AG04450 (cell line): ENCODE results near the gene CPNE8. TPM values are rescaled to one million over a fixed set of nuclear protein-coding genes. Genes with fewer than 3 reads are reported as not detected.

Experiments used
- CTCF ChIA-PET: fragments of 300-600, 350-600 bp; formaldehyde crosslinking; extraction: SDS; loops from one replicate; lab custom pipeline; 2022; ENCODE audit warnings: antibody characterized with exemption, inconsistent platforms; lab: Charles Lee
- POLR2A ChIA-PET: fragments of 350-600 bp; formaldehyde crosslinking; extraction: SDS; loops from one replicate; lab custom pipeline; 2021; ENCODE audit warnings: antibody characterized with exemption, inconsistent platforms; lab: Yijun Ruan, JAX
- DNase-seq: peaks from one replicate; pipeline ENCODE4 v3.0.0-alpha.2; 2011; ENCODE audit warnings: low read depth, low spot score
- H3K27ac ChIP-seq: one replicate; pipeline ENCODE4 v1.5.1; 2012; ENCODE audit warnings: low read depth, low read length, control low read depth
- H3K27me3 ChIP-seq: one replicate; pipeline ENCODE4 v1.6.0; 2012; ENCODE audit warnings: low read length; ENCODE audit not compliant: control insufficient read depth, insufficient read depth
- H3K4me3 ChIP-seq: 2 replicates; pipeline ENCODE4 v1.5.1; 2011; ENCODE audit warnings: mild to moderate bottlenecking, low read depth, low read length, control low read depth
- H3K9me3 ChIP-seq: 2 replicates; pipeline ENCODE4 v1.5.1; 2012; ENCODE audit warnings: low read length; ENCODE audit not compliant: control insufficient read depth, insufficient read depth
- CTCF ChIP-seq: IDR thresholded peaks from 2 replicates; pipeline ENCODE4 v1.5.1; 2011; ENCODE audit warnings: low read depth, low read length, control low read depth, inconsistent platforms
- polyA plus RNA-seq: library from polyadenylated mRNA; depleted of rRNA; stranded (reverse); fragments of >200 nt; gene quantifications from 2 replicates; pipeline ENCODE4 v1.2.3, GENCODE V29; 2011

Gene CPNE8
- polyA plus RNA-seq, 1 experiment: 0.02 TPM

- DNase-seq: no peak
- Histone ChIP-seq H3K4me3 (no peak overlapping the region), H3K27me3 (no peaks in the 10 kb centered on the region), H3K27ac (no peak overlapping the region), H3K9me3 (no peaks in the 10 kb centered on the region)
- CTCF ChIA-PET: no interaction called here
- POLR2A ChIA-PET: no interaction called here
- TF ChIP-seq CTCF: no peak
Observed at GRCh38 chr12:38919191-38919590, 13.8 kb upstream of the CPNE8 start.

- no peak overlapping the region for H3K27ac ChIP-seq
- ChIA-PET CTCF (no interaction called here), POLR2A (no interaction called here)
- no peak for DNase-seq
- no peaks in the 10 kb centered on the region for H3K27me3 ChIP-seq
- peaks cover 6% of the 10 kb centered on the region; the same call in 1 of the 2 replicates for H3K9me3 ChIP-seq
- no peak overlapping the region for H3K4me3 ChIP-seq
- no peak for TF ChIP-seq CTCF
Observed at GRCh38 chr12:38915429-38916182, 10.2 kb upstream of the CPNE8 start.

GRCh38 chr12:38912116-38912515, 6.7 kb upstream of the CPNE8 start:
- POLR2A ChIA-PET: no interaction called here
- Histone ChIP-seq H3K4me3 (no peak overlapping the region), H3K27me3 (no peaks in the 10 kb centered on the region), H3K9me3 (peaks cover 6% of the 10 kb centered on the region; the same call in 1 of the 2 replicates), H3K27ac (no peak overlapping the region)
- DNase-seq: no peak
- CTCF ChIA-PET: no interaction called here
- no peak for TF ChIP-seq CTCF

GRCh38 chr12:38911611-38912010, 6.2 kb upstream of the CPNE8 start:
- Histone ChIP-seq H3K9me3 (peaks cover 8% of the 10 kb centered on the region), H3K27ac (no peak overlapping the region), H3K4me3 (no peak overlapping the region), H3K27me3 (no peaks in the 10 kb centered on the region)
- TF ChIP-seq CTCF: no peak
- ChIA-PET CTCF (no interaction called here), POLR2A (no interaction called here)
- no peak for DNase-seq

GRCh38 chr12:38907201-38907923, 2.0 kb upstream of the CPNE8 start:
- no peak for TF ChIP-seq CTCF
- peaks cover 27% of the 10 kb centered on the region for H3K9me3 ChIP-seq
- ChIA-PET POLR2A (no interaction called here), CTCF (no interaction called here)
- H3K27ac ChIP-seq: no peak overlapping the region
- no peak overlapping the region for H3K4me3 ChIP-seq
- H3K27me3 ChIP-seq: no peaks in the 10 kb centered on the region
- DNase-seq: no peak
